Testis (tissue), 3 donors: Measurements from ENCODE around the gene SLC17A2. TPM values are rescaled to one million over a fixed set of nuclear protein-coding genes. Genes with fewer than 3 reads are reported as not detected.
A peak's percentile ranks its signal among the peaks of the same experiment; 100 is the strongest.

ENCODE experiments used
- DNase-seq: peaks from one replicate; pipeline ENCODE4 v3.0.0-alpha.2; 2019
- H3K27ac ChIP-seq, 2 donors: fragments of 200-600 bp; sonication (generic); one replicate each; pipeline ENCODE4 v1.5.1; 2019
- H3K27me3 ChIP-seq: fragments of 200-600 bp; sonication (generic); one replicate; pipeline ENCODE4 v1.5.1; 2019
- H3K36me3 ChIP-seq: fragments of 200-600 bp; sonication (generic); one replicate; pipeline ENCODE4 v1.5.1; 2017; ENCODE audit warnings: low read depth; ENCODE audit errors: missing control alignments
- H3K4me1 ChIP-seq: fragments of 200-600 bp; sonication (generic); one replicate; pipeline ENCODE4 v1.5.1; 2019
- H3K4me3 ChIP-seq, 2 donors: fragments of 200-600 bp; sonication (generic); one replicate each; pipeline ENCODE4 v1.5.1; 2017 to 2019
- H3K9me3 ChIP-seq: fragments of 200-600 bp; sonication (generic); one replicate; pipeline ENCODE4 v1.5.1; 2017
- POLR2A ChIP-seq: fragments of 450-650 bp; IDR thresholded peaks from one replicate; pipeline ENCODE4 v1.6.1; 2017; ENCODE audit warnings: antibody characterized with exemption, mild to moderate bottlenecking, moderate library complexity
- WGBS, 2 donors: methylation state at CpG; one replicate each; pipeline ENCODE4 v1.1.5; 2018; 5-methylcytosine and 5-hydroxymethylcytosine counted together
- intact Hi-C: fragments of 100-400 bp; cut with DNase I; formaldehyde crosslinking; loops from one replicate; pipeline ENCODE4 v1.15.1; 2023; ENCODE audit warnings: low total_unique reads
- polyA plus RNA-seq: library from polyadenylated mRNA; stranded (reverse); fragments of 350-450 nt; fragmentation: Illumina TruSeq; extraction: RNeasy Lipid Tissue Mini Kit (QIAGEN cat#74804); gene quantifications from one replicate; pipeline ENCODE4 v1.2.3, GENCODE V29; 2014; ENCODE audit warnings: low read depth, low replicate concordance; ENCODE audit not compliant: insufficient read depth
- total RNA-seq, 2 donors: library from RNA; depleted of rRNA; stranded (reverse); fragments of >200 nt; gene quantifications; one replicate each; pipeline ENCODE4 v1.2.3, GENCODE V29; 2016
- TF ChIP-seq, protein P1 (sequence below), 3 experiments: fragments of 450-650 bp in 2 of 3; fragments of 200-600 bp in 1 of 3; sonication (generic) in 1 of 3; IDR thresholded peaks; one replicate each; pipeline ENCODE4 v1.5.1; 2016 to 2019; ENCODE audit warnings: antibody characterized with exemption in 3 of 3, mild to moderate bottlenecking in 2 of 3, moderate library complexity in 1 of 3

Gene SLC17A2
- total and polyA plus RNA-seq, 3 donors from 2014 or later = 0.17 to 0.50 (median 0.31) TPM

GRCh38 chr6:25875926-25876602 is 54.4 kb downstream of the SLC17A2 start:
- Histone ChIP-seq H3K4me1 (no peaks in the 10 kb centered on the region), H3K36me3 (no peaks in the 10 kb centered on the region), H3K27ac (no peak overlapping the region), H3K4me3 (no peak overlapping the region), H3K27me3 (no peaks in the 10 kb centered on the region), H3K9me3 (no peaks in the 10 kb centered on the region)
- intact Hi-C loops = no loop called here
- WGBS, 2 donors = 41 to 50% methylated on average over 3 of the region's 3 CpGs
- no peak for TF ChIP-seq POLR2A
- TF ChIP-seq, protein P1, sequence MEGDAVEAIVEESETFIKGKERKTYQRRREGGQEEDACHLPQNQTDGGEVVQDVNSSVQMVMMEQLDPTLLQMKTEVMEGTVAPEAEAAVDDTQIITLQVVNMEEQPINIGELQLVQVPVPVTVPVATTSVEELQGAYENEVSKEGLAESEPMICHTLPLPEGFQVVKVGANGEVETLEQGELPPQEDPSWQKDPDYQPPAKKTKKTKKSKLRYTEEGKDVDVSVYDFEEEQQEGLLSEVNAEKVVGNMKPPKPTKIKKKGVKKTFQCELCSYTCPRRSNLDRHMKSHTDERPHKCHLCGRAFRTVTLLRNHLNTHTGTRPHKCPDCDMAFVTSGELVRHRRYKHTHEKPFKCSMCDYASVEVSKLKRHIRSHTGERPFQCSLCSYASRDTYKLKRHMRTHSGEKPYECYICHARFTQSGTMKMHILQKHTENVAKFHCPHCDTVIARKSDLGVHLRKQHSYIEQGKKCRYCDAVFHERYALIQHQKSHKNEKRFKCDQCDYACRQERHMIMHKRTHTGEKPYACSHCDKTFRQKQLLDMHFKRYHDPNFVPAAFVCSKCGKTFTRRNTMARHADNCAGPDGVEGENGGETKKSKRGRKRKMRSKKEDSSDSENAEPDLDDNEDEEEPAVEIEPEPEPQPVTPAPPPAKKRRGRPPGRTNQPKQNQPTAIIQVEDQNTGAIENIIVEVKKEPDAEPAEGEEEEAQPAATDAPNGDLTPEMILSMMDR (IDR thresholded peaks at IDR 0.05) = no peak
- peak; percentile 21 for DNase-seq

- Histone ChIP-seq H3K4me3 (no peak overlapping the region), H3K27me3 (no peaks in the 10 kb centered on the region), H3K36me3 (no peaks in the 10 kb centered on the region), H3K4me1 (no peaks in the 10 kb centered on the region), H3K27ac (no peak overlapping the region), H3K9me3 (no peaks in the 10 kb centered on the region)
- intact Hi-C loops = no loop called here
- 71 to 73% methylated on average over 3 of the region's 3 CpGs for WGBS, 2 donors
- TF ChIP-seq POLR2A = no peak
- TF ChIP-seq, protein P1 (IDR thresholded peaks at IDR 0.05) = no peak
- no peak for DNase-seq
Observed at GRCh38 chr6:25875563-25875905, 55.0 kb downstream of the SLC17A2 start.

GRCh38 chr6:25874822-25875562 is 55.5 kb downstream of the SLC17A2 start:
- TF ChIP-seq POLR2A = no peak
- TF ChIP-seq, protein P1 (IDR thresholded peaks at IDR 0.05) = no peak
- intact Hi-C loops = no loop called here
- no peak overlapping the region for H3K27ac ChIP-seq
- no peaks in the 10 kb centered on the region for H3K9me3 ChIP-seq
- H3K27me3 ChIP-seq = no peaks in the 10 kb centered on the region
- 84 to 87% methylated on average over 3 of the region's 3 CpGs for WGBS, 2 donors
- no peaks in the 10 kb centered on the region for H3K4me1 ChIP-seq
- DNase-seq = no peak
- H3K4me3 ChIP-seq = no peak overlapping the region
- no peaks in the 10 kb centered on the region for H3K36me3 ChIP-seq

DNA sequence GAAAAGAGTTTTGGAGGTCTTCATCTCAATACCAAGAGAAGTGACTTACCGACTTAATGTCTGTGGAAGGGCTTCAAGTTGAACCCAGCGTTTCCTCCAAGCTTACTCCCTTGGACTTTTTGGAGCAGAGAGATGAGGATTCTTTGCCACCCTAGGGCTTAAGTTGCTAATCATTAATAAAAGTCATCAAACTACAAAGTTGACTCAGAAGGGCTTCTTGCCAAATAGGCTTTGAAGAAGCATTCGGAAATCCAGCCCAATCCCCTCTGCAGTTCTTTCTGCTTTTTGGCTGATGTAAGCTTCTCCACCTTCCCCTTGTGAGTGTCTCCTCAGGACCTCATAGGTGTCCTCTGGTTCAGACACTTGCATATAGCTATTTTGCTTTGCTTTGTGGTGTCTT is 56.4 kb downstream of the SLC17A2 start, which contains the start of gene SLC17A3:
SLC17A3 (minus strand) TSS at position 126 of the 400 bp plus-strand sequence. CDS start 5,856 bp downstream, outside the sequence.
- TF ChIP-seq, protein P1 (IDR thresholded peaks at IDR 0.05) = no peak
- no peak for TF ChIP-seq POLR2A
- H3K4me3 ChIP-seq = no peak within 1 kb of the TSS
- no peaks in the 10 kb centered on the region for H3K9me3 ChIP-seq
- H3K36me3 ChIP-seq = no peaks in the 10 kb centered on the region
- intact Hi-C loops = no loop called here
- 89 to 90% methylated on average over 3 of the region's 3 CpGs for WGBS, 2 donors
- H3K4me1 ChIP-seq = no peaks in the 10 kb centered on the region
- no peak within 1 kb of the TSS for H3K27ac ChIP-seq
- H3K27me3 ChIP-seq = no peaks in the 10 kb centered on the region
- DNase-seq = no peak
